Pancreas (tissue), 10 donors: ENCODE results near the gene RAB9A. TPM values are rescaled to one million over a fixed set of nuclear protein-coding genes. Genes with fewer than 3 reads are reported as not detected.
A peak's percentile ranks its signal among the peaks of the same experiment; 100 is the strongest.

Experiments used
- ATAC-seq, 4 donors: fragments of 200-7000 bp; cut with Tn5 transposase; one replicate each; pipeline versions ENCODE4 v1.8.0 to v1.9.1; 2020; ENCODE audit warnings: mild to moderate bottlenecking in 4 of 4, moderate library complexity in 4 of 4
- DNase-seq, 6 donors: peaks; one replicate each; pipeline ENCODE4 v3.0.0-alpha.2; 2020
- FAIRE-seq: peaks from 2 replicates; lab custom pipeline; 2012; peaks lifted over from hg19 to GRCh38; lab: Jason Lieb, UNC
- H3K27ac ChIP-seq, 4 donors: fragments of 200-600 bp; sonication (generic); 1 replicate in 3 of 4; 2 replicates in 1 of 4; pipeline versions ENCODE4 v1.5.0 to v1.8.0; 2020
- H3K27me3 ChIP-seq, 4 donors: fragments of 200-600 bp; one replicate each; pipeline ENCODE4 v1.8.0; 2021
- H3K36me3 ChIP-seq, 3 donors: fragments of 200-600 bp; sonication (generic) in 1 of 3; one replicate each; pipeline versions ENCODE4 v1.5.0 to v1.8.0; 2020 to 2021
- H3K4me1 ChIP-seq, 3 donors: fragments of 200-600 bp; one replicate each; pipeline ENCODE4 v1.8.0; 2021
- H3K4me3 ChIP-seq, 4 donors: fragments of 200-600 bp; sonication (generic) in 2 of 4; one replicate each; pipeline versions ENCODE4 v1.5.0 to v1.8.0; 2020 to 2021
- H3K9me3 ChIP-seq, 4 donors: fragments of 200-600 bp; one replicate each; pipeline ENCODE4 v1.8.0; 2021
- WGBS, 2 donors: extraction: QIAGEN DNeasy Blood & Tissue Kit; methylation state at CpG; one replicate each; pipeline ENCODE4 v1.1.7; 2013; 5-methylcytosine and 5-hydroxymethylcytosine counted together
- intact Hi-C, 3 donors: fragments of 100-400 bp; cut with DNase I; formaldehyde crosslinking; loops; one replicate each; pipeline versions ENCODE4 v1.11.1 to v1.14.2; 2022
- polyA plus RNA-seq, 2 donors: library from polyadenylated mRNA; stranded (reverse); fragments of 200-250 nt; gene quantifications; one replicate each; pipeline ENCODE4 v1.2.3, GENCODE V29; 2013
- total RNA-seq, 6 donors: library from RNA; stranded (reverse); fragmentation: NEBNext Ultra II Directional in 4 of 6; extraction: Animal tissue kit (Norgen Biotek cat#: 25700) in 4 of 6; gene quantifications; one replicate each; pipeline versions ENCODE4 v1.2.1 to v1.2.4, GENCODE V29; 2021 to 2023
- TF ChIP-seq, protein P1 (sequence below), 4 donors: fragments of 200-600 bp; sonication (generic) in 3 of 4; IDR thresholded peaks; one replicate each; pipeline versions ENCODE4 v1.5.0 to v1.8.0; 2021; ENCODE audit warnings: antibody characterized with exemption in 4 of 4
- donor health status: healthy with polysubstance abuse.
- donor health status: DM: no; HTN: no; CAD: no; lungs with moderate emphysema.
- donor health status: DM: no; HTN: no; CAD: no.
- donor health status: control.
- donor health status: control.
- donor health status: Bipolar disorder and iron deficiency.
- donor health status: DM: yes; HTN: yes; CAD: no.
- donor health status: DM: no; HTN: no; CAD: no.
- donor health status: DM: no; HTN: no; CAD: no.
- donor health status: DM: yes; HTN: yes; CAD: no.

The RAB9A gene
- total and polyA plus RNA-seq, 8 donors: 8.7 to 22.0 (median 16.5) TPM

DNA sequence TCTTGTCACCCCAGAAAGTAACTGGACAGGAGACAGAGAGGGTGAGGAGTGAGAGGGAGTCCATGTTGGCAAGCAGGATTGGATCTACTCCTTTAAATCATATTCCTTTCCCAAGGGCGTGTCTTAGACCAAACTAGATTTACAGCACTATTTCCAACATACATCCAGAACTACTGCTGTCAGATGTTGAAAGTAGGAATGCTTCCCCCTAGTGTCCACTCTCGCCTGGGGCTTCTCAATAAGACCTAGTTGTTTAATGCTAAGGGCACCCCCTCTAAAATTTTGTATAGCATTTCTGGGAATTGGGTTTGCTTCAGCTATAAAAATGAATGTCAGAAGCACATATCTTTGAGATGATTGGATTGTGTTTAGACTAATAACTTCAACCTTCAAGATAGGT is 58.9 kb downstream of the RAB9A start:
- DNase-seq (peak in 2 of 6 donors; percentile 13 to 27), ATAC-seq (peak; percentile 47 to 74 (median 68)), FAIRE-seq (no peak)
- 21 to 39% methylated on average over 2 of the region's 2 CpGs for WGBS, 2 donors
- H3K4me3 ChIP-seq: no peak overlapping the region
- H3K27me3 ChIP-seq: no peaks in the 10 kb centered on the region
- H3K27ac ChIP-seq: no peak overlapping the region
- peaks cover 0 to 6% (median 2%) of the 10 kb centered on the region in 3 donors for H3K4me1 ChIP-seq
- TF ChIP-seq, protein P1, sequence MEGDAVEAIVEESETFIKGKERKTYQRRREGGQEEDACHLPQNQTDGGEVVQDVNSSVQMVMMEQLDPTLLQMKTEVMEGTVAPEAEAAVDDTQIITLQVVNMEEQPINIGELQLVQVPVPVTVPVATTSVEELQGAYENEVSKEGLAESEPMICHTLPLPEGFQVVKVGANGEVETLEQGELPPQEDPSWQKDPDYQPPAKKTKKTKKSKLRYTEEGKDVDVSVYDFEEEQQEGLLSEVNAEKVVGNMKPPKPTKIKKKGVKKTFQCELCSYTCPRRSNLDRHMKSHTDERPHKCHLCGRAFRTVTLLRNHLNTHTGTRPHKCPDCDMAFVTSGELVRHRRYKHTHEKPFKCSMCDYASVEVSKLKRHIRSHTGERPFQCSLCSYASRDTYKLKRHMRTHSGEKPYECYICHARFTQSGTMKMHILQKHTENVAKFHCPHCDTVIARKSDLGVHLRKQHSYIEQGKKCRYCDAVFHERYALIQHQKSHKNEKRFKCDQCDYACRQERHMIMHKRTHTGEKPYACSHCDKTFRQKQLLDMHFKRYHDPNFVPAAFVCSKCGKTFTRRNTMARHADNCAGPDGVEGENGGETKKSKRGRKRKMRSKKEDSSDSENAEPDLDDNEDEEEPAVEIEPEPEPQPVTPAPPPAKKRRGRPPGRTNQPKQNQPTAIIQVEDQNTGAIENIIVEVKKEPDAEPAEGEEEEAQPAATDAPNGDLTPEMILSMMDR (IDR thresholded peaks at IDR 0.05): peak in 3 of 4 donors; percentile 17 to 33 (median 20)
- no peaks in the 10 kb centered on the region for H3K9me3 ChIP-seq
- H3K36me3 ChIP-seq: peaks cover 0 to 35% (median 0%) of the 10 kb centered on the region in 3 donors
- intact Hi-C loops: loop anchor here in 1 of 3 donors (10.0 kb wide), 1 partner anchor 93 kb away; the partner anchor contains the start of gene TCEANC

DNA sequence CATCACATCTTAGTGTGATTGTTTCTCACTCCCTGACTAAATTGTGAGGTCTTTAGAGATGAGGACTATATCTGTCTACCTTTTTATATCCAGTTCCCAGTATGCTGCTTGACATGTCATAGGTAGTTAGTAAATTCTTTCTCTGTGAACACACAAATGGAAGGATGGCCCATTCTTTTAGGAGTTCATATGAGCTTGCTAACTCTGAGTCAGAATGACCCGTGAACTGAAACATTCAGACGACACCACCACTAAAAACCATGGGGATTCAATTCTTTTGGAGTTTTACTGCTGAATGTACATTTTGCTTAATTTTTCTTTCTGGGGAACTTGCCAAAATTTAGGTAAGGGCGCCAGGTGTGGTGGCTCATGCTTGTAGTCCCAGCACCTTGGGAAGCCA is 59.6 kb downstream of the RAB9A start:
- DNase-seq (no peak), FAIRE-seq (no peak), ATAC-seq (no peak)
- H3K36me3 ChIP-seq: peaks cover 0 to 31% (median 0%) of the 10 kb centered on the region in 3 donors
- H3K27ac ChIP-seq: no peak overlapping the region
- H3K9me3 ChIP-seq: no peaks in the 10 kb centered on the region
- peaks cover 0 to 6% (median 2%) of the 10 kb centered on the region in 3 donors for H3K4me1 ChIP-seq
- no peak overlapping the region for H3K4me3 ChIP-seq
- no peaks in the 10 kb centered on the region for H3K27me3 ChIP-seq
- intact Hi-C loops: loop anchor here in 1 of 3 donors (10.0 kb wide), 1 partner anchor 94 kb away; the partner anchor contains the start of gene TCEANC
- TF ChIP-seq, protein P1 (IDR thresholded peaks at IDR 0.05): no peak
- 91% methylated on average over 3 of the region's 3 CpGs for whole genome bisulfite sequencing, 2 donors

DNA sequence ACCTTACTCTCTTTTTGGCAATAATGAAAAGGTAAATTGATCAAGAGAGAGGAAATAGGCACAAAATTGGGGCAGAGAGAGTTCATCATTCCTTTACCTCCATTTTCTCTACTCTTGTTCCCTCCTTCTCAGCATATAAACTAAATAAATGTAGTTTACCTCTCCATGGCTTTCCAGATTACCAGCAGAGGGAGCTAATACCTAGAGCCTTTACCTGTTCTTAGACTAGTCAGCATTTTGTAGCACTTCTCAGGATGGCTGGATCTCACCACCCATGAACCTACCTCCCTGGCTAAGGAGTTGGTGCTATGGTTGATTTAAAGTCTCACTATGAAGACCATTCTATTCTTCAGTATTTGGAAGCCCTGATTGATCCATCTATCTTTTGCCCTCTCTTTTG is 61.3 kb downstream of the RAB9A start:
- H3K4me3 ChIP-seq: no peak overlapping the region
- intact Hi-C loops: no loop called here
- TF ChIP-seq, protein P1 (IDR thresholded peaks at IDR 0.05): peak; percentile 11 to 51 (median 42)
- peak; percentile 96 for FAIRE-seq
- H3K27me3 ChIP-seq: no peaks in the 10 kb centered on the region
- H3K27ac ChIP-seq: no peak overlapping the region
- no peak for DNase-seq
- peaks cover 0 to 6% (median 2%) of the 10 kb centered on the region in 3 donors for H3K4me1 ChIP-seq
- no peaks in the 10 kb centered on the region for H3K9me3 ChIP-seq
- H3K36me3 ChIP-seq: peaks cover 0 to 20% (median 0%) of the 10 kb centered on the region in 3 donors
- ATAC-seq: peak; percentile 55 to 84 (median 79)

DNA sequence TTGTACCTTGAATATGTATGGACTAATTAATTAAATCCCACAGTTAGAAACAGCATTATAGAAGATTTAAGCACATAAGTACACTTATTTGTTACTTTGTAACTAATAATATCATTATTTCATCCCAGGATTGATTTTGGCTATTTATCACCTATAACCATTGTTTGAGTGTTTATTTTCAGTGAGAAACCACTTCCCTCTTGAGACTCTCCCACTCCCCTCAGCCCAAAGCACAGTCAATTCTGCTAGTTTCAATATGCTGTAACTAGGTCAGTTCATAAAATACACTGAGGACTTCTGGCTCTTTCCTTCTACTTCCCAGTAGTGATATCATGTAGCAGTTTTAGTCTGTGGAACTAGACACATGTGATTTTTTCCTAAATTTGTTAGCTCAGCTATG is 61.9 kb downstream of the RAB9A start:
- Histone ChIP-seq H3K27ac (no peak overlapping the region), H3K27me3 (no peaks in the 10 kb centered on the region), H3K36me3 (peaks cover 0 to 17% (median 0%) of the 10 kb centered on the region in 3 donors), H3K4me3 (no peak overlapping the region), H3K4me1 (peaks cover 0 to 6% (median 2%) of the 10 kb centered on the region in 3 donors), H3K9me3 (no peaks in the 10 kb centered on the region)
- no peak for FAIRE-seq
- intact Hi-C loops: no loop called here
- ATAC-seq: no peak
- TF ChIP-seq, protein P1 (IDR thresholded peaks at IDR 0.05): no peak
- DNase-seq: no peak

DNA sequence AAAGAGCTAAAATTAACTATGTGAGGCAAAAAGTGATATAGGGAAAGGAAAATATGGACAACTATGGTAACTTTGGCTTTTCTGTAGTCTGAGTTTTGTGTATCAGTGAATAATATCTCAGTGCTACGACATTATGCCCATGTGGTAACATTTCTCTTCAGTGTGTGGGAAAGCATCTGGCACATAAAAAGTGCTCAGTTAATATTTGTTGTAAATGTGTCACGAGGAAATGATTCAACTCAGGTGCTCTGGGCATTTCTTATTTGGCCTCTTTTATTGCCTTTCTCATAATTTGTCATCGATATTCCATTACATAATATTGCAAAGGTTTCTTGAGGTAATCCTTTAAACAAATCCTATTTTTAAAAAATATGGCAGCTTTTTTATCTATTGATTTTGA is 63.2 kb downstream of the RAB9A start:
- intact Hi-C loops: no loop called here
- Histone ChIP-seq H3K4me3 (no peak overlapping the region), H3K4me1 (peaks cover 0 to 6% (median 2%) of the 10 kb centered on the region in 3 donors), H3K36me3 (peaks cover 0 to 17% (median 5%) of the 10 kb centered on the region in 3 donors), H3K27me3 (no peaks in the 10 kb centered on the region), H3K9me3 (no peaks in the 10 kb centered on the region), H3K27ac (no peak overlapping the region)
- TF ChIP-seq, protein P1 (IDR thresholded peaks at IDR 0.05): no peak
- WGBS, 2 donors: 46 to 69% methylated on average over 3 of the region's 3 CpGs
- DNase-seq (no peak), FAIRE-seq (peak; percentile 61), ATAC-seq (no peak)
